GM19328 (cell line): ENCODE measurements around the gene ADGRG1.

ENCODE experiments used
- ATAC-seq: cut with Tn5 transposase; IDR thresholded peaks from one replicate; pipeline ENCODE4 v1.9.1; 2021; ENCODE audit warnings: mild to moderate bottlenecking, moderate library complexity; ENCODE audit not compliant: unreplicated experiment

The ADGRG1 gene

DNA sequence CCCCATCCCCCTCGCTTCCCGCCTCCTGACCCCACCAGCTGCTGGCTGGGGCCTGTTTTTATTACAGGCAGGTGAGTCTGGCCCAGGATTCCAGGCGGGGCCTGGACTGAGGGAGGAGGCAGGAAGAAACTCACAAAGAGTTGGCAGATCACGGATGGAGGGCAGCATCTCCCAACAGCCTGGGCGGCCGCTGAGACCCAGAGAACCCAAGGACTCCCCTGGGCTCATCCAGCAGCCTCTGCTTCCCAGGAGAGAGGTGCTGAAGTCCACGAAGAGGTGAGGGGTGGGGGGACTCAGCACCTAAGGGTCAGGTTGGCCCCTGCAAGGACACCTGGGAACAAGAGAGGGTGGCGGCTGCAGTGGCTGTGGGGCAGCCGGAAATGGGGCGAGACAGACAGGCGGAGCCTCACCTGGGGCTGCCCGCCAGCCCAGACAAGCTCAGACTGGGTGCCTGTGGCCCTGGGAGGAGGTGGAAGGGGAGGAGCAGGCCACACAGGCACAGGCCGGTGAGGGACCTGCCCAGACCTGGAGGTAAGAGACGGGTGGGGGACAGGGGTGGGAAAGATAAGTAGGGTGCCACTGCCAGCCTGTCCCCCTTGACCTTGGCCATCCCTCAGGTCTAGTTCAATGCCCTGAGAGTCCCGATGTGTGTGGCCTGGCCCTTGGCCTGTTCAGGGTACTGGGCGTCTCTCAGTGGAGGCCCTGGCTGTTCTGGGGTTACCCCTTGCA is 8.7 kb upstream of the ADGRG1 start:
- ATAC-seq, result no peak

DNA sequence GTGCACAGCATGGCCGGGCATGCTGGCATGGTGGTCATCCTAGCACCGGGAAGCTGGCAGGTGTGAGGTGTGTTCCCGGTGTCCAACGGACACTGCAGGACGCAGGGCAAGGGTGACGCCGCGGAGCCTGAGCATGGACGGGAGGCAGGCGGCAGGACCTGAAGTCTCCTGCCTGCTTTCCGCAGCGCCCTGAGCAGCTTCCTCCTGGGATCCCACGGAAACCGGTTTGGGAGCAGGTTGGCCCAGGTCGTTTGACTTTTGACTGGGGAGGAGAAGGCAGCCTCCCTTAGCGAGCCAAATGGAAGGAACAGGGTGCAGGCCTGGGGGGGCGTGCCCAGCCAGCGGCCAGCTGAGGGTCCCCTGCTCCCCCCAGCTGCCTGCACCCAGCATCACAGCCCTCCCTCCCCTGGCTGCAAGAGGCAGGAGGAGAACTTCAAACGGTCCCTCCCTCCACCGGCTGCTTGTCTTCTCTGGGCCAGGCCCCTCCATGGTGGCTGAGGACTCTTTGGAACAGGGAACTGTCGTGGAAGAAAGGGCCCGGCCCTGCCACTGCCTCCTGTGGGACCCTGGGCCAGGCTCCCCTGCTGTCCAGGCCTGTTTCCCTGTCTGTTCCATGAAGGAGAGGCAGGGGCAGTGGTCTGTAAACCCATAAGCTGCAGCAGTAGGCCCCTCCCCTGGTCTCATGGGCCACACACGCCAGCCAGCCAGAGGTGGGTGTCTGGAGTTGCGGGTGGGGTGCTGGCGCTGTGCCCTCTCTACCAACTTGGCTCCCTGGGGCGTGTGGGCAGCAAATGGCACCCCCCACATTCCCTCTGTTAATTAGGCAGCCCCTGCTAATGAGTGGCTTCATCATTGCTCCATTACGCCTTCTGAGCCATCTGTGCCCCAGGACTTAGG is 7.8 kb upstream of the ADGRG1 start:
- ATAC-seq, result no peak

DNA sequence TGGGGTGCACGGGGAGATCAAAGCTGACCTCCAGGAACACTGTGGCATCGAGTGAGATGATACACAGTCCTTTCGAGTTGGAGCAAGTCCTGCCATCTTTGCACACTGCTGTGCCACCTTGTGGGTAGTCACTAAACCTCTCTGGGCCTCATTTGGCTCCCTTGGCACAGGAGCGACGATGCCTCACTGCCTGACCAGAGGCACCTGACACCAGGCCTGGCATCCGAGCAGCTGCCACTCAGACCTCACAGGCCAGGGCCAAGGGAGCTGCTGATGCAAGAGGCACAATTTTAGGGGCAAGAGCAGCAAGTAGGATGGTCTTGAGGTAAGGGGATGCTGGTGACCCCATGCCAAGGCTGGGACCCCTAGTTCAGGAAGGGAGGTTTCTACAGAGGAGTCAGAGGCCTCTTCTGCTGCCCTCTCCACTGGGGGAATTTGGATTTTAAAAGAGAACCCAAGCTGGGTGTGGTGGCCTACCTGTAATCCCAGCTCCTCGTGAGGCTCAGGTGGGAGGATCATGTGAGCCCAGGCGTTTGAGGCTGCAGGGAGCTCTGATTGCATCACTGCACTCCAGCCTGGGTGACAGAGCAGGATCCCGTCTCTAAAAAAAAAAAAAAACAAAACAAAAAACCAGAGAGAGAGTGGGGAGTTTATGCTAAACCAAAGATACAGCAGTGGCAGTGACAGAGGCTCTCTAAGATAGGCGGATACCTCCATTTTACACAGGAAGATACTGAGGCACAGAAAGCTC is 6.7 kb upstream of the ADGRG1 start:
- ATAC-seq, result no peak

DNA sequence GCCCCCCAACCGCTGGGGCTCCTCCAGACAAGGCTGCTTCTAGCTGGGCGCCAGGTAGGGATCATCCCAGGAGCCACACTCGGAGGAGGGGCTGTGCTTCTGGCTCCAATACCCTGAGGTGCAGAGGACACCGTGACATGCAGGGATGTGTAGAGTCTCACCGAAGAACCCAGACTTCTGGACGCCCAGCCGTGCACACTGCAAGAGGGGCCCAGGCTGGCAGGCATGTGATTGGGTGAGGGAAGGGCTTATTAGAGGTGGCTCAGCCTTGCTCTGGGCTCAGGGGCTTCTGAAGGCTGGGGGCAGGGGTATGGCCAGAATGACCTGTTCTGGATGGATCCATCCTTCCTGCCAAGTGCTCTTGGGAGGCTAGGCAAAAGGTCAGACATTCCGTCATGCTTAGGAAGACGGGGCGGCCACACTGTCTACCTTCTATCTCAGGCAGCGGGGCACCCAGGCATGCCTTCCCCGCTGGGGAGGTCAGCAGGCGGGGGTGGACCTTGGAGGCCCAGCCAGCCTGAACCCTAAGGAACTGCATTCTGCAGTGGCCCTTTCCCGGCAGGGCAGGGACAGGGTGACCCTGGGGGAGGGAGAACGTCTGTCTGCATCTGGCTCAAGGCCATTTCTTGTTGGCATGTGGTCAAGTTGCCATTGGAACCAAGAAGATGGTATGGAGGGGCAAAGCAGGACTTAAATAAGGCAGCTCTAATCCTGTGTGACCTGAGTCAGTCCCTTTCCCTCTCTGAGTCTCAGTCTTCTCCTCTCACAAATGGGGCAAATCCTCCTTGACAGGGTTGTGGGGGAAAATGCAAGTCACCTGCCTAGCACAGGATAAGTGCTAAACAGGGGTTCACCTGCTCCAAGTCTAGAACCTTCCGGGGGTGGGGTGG is 5.8 kb upstream of the ADGRG1 start:
- no peak for ATAC-seq

DNA sequence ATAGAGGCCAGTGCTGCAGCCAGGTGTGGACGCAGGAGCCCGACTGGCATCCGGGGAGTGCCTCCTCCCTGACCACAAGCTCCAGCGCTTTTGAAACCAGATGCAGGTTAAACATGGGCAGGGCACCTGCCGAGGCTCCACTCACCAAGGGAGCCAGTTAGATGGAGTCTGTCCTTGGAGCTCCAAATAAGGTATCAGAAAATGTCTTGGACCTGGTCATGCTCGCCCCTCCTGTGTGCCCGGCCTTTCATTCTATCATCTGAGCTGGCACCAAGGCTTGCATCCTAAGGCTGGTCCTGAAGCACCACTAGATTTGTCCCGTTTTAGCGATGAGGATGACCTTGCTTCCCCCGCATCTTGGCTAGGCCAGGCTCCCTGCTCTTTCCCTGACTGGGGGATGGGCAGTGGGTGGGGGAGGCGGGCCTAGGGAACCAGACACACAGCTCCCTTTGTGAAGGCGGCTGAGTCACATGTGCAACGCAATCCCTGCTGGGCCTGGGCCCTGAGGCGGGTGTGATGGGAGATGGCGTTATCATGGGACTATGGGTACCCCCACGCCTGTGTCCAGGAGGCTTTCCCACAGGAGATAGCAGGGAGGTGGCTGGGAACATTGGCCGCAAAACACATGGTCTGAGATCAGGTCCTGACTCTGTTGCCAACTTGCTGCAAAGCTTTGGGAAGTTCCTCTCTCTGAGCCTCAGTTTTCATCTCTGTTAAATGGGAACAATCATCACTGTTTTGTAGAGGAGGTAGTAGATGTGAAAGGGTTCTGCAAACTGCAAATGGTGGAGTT is 5.0 kb upstream of the ADGRG1 start:
- no peak for ATAC-seq

DNA sequence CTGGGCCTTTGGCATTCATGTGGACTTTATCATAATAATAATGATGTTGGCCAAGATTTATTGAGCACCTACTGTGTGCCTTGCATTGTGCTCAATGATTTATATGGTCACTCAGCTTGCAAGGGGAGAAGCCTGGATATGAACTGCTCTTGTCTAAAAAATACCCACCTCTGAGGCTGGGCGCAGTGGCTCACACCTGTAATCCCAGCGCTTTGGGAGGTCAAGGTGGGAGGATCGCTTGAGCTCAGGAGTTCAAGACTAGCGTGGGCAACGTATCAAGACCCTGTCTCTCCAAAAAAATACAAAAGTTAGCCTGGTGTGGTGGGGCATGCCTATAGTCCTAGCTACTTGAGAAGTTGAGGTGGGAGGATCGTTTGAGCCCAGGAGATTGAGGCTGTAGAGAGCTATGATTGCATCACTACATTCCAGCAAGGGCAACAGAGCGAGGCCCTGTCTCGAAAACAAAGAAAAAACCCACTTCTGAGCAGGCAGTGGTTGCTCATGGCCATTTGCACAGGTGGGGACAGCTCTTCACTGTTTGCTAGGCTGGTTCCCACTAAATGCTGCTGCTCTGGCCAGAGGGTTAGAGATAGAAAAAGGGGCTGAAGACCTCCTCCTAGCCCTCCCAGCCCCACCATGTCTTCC is 4.3 kb upstream of the ADGRG1 start:
- no peak for ATAC-seq

DNA sequence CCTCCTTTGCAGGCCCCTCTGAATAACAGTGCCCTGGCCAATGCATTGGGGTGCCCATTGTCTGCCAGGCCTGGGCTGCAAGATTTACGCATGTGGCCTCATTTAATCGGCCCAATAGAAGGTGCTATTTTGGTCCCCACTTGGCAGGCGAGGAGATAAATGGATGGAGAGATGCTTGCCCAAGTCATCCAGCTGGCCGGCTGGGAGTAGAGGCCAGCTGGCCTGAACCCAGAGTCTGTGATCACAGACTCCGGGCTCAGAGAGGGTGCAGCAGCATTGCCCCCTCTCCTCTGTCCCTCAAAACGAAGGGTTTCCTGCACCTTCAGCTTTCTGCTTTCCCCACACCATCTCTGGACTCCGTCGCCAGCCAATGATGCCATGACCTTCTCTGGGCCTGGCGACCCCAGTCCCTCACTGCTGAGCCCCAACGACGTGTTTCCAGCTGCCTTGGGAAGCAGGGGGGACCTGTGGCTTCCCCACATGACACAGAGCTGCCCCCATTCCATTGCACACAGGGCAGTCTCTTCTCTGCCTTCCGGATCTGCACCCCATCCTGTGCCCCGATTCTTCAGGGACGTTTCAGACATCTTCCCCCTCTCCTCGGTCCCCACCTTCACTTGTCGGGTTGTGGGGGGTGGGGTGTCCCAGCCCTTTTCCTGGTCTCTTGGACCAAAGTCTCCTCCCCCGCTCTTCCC is 3.5 kb upstream of the ADGRG1 start:
- ATAC-seq, result no peak

DNA sequence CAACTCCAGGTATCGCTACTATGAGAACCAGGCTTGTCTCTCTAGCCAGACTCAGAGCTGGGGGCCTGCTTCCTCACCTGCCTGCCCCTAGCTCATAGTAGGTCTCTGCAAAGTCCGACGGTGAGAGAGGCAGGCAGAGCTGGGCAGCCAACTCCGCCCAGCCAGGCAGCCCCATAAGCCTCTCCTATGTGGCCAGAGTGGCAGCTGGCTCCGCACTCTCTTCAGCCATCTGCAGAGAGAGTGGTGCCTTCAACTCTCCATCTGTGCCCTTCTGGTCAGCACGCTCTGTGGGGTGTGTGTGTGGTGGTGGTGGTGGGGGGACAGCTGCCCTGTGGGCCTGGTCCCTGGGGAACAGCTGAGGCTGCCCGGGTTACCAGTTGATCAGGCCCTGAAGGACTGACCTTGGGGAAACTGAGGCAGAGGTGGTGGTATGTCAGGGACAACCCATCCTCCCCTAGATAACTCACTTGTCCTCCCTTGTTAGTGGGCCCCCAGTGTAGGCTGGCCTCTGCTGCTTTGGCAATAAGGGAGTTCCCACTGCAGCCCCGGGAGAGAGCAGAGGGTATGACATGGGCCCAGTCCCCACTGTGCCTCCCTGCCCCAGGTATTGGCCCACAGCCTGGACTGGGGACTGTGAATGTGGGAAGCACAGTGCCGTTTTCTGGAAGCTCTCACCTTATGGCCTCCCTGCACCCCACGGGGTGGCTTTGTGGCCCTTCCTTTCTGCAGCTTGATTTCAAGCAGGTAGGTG is 1.8 kb upstream of the ADGRG1 start:
- ATAC-seq, result no peak

DNA sequence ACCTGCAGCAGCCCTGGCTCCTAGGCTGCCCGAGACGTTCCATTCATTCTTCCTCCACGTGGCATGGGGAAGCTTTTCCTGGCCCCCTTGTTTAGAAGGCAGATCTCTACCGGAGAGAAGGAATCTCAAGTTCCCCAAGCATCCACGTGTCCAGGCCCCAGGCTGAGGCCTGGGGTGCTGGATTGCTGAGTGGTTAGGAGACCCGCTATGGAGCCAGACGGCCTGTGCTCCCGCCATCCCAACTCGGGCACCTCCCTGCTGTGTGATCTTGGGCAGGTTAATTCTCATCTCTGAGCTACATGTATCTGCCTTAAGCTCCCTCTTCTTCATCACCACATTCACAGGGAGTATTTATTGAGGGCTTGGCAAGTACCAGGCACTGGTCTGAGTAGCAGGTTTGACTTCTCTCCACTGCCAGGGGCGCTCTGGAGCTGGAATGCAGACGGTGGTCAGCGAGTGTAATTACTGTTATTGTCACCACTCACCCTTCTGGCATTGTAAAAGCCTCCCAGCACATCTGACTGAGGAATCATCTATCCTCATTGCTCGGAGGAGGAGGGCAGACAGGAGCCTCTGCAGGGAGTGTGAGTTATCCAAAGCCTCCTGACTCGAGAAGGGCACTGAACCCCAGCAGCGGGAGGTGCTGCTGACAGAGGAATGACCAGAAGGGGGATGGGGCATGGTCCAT is 1.1 kb upstream of the ADGRG1 start:
- ATAC-seq, result no peak

DNA sequence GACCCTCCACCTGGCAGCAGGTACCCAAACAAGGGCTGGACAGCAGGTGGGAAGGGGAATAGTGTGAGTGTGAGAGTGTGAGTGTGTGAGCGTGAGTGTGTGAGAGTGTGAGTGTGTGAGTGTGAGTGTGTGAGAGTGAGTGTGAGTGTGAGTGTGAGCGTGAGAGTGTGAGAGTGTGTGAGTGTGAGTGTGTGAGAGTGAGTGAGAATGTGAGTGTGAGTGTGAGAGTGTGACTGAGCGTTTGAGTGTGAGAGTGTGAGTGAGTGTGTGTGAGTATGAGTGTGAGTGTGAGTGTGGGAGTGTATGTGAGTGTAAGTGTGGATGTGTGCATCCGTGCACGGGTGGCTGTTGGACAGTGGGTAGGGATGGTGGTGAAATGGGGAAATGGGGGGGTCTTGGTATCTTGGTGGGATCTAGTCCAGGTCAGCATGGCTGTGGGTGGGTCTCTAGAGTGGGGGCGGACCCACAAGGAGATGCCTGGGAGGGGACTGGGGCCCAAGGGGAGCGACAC is 408 bp downstream of the ADGRG1 start:
- no peak for ATAC-seq

DNA sequence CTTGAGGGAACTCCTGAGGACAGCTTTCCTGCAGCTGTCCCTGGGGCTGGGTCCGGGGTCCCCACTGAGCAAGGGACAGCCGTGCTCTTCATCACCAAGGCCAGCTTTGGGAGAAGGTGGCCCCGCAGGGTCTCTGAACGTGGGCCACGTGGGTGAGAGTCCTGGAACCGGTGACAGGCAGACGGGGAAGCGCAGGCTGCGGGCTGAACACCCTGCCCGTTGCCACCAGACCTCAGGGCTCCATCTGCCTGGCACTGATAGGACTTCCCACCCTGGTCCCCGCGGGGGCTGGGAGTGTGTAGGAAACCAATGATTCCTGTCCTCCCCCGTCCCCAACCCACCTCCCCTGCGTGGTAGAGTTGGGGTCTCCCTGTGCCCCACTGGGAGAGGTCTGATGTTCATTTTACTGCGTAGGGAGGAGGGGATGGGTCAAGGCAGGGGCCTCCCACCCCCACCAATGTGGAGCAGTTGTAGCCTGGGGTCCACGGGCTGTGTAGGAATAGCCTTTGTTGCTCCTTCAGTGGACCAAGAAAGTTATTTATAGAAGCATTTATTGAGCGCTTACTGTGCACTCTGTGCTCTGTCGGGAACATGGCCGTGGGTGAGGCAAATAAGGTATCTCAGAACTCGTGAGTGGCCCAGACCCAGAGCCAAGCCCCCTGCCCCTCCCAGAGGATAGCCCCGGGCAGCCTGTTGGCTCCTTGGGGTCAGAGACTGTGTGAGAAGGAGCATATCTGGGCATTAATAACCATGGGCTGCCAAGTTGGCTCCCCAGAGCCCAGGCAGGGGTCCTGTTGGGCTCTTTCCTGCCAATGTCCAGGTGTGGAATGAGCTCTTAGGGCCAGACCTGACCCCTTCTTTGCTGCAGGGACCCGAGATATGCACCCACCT is 1.3 kb downstream of the ADGRG1 start:
- no peak for ATAC-seq

DNA sequence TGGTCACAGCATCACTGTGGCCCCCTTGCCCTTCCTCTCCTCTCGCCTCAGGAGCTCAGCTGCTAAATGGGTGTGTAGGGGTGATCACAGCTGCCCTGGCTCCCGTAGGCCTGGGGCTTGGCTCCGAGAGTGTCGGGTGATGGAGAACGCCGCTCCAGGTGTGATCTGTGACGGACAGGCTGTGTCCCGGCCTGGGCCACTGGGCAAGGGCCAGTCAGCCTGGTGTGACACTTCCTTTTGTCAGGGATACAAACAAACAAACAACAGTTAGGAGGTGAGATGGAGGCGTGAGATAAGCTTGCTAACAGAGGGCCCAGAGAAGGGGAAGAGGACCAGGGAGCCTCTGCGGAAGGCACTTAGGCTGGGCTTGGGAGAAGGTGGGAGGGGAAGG is 2.0 kb downstream of the ADGRG1 start:
- ATAC-seq, result no peak

DNA sequence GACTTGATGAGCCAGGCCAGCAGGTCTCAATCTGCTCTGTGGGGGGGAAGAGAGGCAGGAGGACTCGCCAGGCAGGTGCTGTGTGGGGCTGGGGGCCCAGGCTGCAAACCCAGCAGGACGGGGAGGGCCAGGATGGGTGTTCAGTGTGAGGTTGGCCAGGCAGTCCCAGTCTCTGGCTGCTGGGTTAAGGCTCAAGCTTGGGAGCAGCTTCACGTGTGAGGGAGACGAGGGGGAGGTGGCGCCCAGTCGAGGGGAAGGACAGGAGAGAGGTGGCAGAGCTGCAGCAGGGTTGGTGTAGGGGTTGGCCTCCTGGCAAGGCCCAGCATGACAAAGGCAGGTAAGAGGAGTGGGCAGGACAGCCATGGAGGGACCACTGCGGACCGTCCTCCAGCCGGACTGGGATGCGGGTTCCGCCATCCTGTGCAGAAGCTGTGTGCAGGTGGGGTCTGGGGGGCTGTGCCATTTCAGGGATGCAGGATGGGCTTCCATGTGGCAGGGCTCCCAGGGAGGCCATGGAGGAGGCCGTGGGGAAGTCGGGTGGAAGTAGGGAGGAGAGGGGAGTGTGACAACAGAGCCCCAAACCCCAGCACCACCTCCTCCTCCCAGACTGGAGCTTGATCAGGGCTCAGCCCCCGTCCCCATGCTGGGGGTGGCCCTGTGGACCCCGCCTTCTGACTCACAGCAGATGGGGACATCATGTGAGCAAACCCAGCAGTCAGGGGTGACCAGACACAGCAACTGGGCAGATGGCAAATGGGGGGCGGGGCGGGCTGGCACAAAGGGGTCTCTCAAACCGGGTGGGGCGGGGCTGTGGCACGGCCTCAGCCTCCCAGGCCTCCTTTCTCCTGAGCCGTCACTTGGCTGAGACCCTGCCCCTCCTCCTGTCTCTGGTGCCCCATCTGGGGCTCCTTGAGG is 2.8 kb downstream of the ADGRG1 start:
- no peak for ATAC-seq

DNA sequence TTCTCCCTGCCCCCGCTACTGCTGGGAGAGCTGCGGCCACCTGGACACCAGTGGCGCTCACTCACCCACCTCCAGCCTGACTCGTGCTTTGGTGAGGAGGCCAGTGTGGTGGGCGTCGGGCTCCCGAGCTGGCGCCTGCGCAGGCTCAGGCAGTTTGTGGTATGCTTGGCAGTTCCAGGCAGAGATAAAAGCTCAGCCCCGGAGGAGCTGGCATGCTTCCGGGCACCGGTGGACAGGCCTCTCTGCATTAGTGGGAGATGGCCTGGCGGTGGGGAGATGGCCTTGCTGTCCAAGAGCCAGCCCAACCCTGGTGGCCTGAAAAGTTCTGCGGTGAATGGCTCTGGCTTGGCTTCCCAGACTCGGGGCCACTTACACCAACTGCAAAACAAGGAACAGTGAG is 4.1 kb downstream of the ADGRG1 start:
- no peak for ATAC-seq

DNA sequence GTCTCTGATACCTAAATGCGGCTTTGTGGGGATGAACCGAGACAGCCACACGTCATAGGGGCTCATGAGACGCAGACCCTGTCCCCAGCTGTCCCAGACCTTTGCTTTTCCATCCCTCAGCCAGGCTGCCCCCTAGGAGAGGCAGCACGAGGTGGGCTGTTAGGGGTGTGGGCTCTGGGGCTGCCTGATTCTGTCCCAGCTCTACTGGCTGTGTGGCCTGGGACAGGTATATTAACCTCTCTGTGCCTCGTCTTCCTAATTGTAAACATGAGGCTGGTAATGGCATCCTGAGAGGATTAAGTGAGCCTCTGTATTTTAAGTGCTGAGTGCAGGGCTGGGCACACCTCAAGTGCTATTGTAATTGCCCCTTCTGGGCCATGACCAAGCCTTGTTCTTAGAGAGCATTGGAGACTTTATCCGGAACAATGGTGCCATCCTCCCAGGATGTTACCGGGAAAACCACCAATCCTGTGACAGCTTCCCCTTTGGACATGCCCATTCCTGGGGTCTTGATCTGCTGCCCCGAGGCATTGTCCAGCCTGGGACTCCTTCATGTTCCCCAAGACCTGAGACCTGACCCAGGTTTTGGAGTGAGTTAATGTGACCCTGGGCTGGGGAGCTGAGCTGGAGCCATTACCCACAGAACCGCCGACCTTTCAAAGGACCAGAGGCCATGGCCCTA is 5.1 kb downstream of the ADGRG1 start:
- ATAC-seq, result no peak
